Measurements from ENCODE around the gene FOXC1. TPM values are rescaled to one million over a fixed set of nuclear protein-coding genes. Genes with fewer than 3 reads are reported as not detected.

The FOXC1 gene
- polyA plus RNA-seq, 3 donors: 80.3 to 84.8 (median 82.5) TPM

Other genes with a start within 250 kb of the FOXC1 start
- under 1 TPM in 2 of 3 donors, not detected in 1; 0.08 to 0.14 TPM for gene FOXF2, start 220.3 kb upstream of the FOXC1 start, polyA plus RNA-seq (ENCODE audit: insufficient read length in 3 of 3)